ELF-1 (cell line): ENCODE results near the gene SLC27A1.
"Not testable (repeated sequence)": the region's sequence is repeated elsewhere in the genome, so short reads cannot be mapped to it uniquely, and the experiment has no call there.

Source experiments
- DNase-seq: peaks from one replicate; pipeline ENCODE4 v3.0.0-alpha.2; 2016; ENCODE audit warnings: low read depth, low spot score

SLC27A1 gene

GRCh38 chr19:17510220-17510993 is 40.1 kb downstream of the SLC27A1 start:
- no peak for DNase-seq

DNA sequence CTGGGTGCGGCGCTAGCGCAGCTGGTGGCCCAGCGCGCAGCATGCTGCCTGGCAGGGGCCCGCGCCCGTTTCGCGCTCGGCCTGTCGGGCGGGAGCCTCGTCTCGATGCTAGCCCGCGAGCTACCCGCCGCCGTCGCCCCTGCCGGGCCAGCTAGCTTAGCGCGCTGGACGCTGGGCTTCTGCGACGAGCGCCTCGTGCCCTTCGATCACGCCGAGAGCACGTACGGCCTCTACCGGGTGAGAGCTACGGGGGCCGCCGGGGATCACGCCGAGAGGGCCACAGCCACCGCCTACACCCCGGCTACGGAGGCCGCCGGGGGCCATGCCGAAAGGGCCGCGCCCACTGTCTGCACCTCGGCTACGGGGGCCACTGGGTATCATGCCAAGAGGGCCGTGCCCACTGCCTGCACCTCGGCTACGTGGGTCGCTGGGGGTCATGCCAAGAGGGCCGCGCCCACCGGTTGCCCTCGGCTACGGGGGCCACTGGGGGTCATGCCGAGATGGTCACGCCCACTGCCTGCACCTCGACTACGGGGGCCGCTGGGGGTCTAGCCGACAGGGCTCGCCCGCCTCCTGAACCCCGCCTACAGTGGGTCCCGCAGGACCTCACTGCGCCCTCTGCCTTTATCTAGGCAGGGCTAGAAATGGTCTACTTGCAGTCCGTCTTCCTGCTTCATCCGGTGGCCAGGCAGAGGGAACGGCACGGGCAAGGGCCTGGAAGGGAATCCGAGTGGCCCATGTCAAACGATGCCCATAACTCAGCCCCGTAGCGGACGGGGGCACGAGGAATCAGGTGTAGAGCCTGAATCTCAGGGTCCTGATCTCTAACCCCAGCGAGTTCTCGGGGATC is 41.6 kb downstream of the SLC27A1 start:
- peak; percentile 73 for DNase-seq

GRCh38 chr19:17512574-17512939 is 42.2 kb downstream of the SLC27A1 start:
- no peak for DNase-seq

- DNase-seq: no peak
Measured at GRCh38 chr19:17515408-17516149, 45.3 kb downstream of the SLC27A1 start.

DNA sequence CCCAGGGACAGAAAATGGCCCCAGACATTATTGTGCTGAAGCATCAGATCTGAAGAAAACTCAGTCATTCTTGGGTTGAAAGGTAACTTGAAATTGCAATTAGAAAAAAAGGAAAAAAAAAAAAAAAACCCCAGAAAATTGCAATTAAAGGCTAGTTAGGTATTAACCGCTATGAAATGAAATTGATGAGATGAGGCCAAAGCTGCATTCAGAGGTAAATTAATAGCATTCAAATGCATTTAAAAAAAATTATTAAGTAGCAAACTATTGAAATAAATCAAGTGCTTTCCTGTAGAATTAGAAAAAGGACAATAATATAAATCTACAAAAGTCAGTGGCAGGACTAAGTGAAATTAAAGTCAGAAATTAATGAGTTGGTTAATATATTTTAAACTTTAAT is 47.6 kb downstream of the SLC27A1 start:
- no peak for DNase-seq

GRCh38 chr19:17518654-17519053 is 48.3 kb downstream of the SLC27A1 start:
- not testable (repeated sequence) for DNase-seq

DNA sequence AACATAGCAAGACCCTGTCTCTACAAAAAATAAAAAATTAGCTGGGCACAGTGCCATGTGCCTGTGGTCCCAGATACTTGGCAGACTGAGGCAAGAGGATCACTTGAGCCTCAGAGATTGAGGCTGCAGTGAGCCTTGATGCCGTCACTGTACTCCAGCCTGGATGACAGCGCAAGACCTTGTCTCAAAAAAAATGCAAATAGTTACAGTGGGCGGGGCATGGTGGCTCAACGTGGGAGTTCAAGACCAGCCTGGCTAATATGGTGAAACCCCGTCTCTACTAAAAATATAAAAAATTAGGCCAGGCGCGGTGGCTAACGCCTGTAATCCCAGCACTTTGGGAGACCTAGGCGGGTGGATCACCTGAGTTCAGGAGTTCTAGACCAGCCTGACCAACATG is 49.6 kb downstream of the SLC27A1 start:
- no peak for DNase-seq

DNA sequence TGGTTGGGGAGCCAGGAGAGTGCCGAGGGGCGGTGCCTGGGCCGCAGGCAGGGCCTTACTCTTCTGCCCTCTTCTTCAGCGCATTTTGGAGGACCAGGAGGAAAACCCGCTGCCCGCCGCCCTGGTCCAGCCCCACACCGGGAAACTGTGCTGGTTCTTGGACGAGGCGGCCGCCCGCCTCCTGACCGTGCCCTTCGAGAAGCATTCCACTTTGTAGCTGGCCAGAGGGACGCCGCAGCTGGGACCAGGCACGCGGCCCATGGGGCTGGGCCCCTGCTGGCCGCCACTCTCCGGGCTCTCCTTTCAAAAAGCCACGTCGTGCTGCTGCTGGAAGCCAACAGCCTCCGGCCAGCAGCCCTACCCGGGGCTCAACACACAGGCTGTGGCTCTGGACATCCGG is 50.5 kb downstream of the SLC27A1 start:
- DNase-seq: peak; percentile 16

DNA sequence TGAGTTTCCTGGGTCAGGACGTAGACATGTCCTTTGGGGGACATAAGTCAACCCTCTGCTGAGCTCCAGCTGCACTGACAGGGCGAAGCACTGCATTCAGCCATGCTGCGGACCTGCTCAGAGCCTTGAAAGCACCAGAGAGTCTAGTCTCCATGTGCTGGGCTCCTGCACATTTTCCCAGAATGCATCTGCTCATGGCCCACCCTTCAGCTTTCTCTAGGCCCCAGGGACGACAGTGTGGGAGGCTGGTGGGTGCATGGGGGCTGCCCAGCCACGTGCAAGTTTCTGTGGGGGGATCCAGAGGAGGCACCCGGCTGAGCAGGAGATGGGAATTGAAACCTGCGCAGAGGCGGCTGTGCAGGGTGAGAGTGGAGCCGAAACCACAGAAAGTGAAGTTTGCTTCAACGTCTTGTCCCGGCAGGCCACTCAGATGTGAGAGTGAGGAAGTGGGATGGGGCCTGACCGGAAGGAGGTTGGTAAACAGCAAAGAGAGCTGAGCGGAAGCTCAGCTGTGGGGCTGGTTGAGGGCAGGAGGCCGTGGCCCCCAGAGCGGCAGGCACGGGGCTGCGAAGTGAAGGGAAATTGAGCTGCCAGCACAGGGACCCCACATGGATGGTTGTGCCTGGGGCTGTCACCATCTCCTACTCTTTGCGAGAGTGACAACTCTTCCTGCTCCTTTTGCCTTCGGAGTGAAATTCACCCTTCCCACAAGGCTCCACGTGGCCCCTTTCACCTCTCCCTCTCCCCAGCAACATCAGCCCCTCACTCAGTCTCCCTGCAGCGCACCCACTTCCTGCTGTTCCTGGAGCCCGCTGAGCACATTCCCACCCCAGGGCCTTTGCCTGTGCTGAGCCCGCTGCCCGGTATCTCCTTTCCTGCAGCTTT is 52.9 kb downstream of the SLC27A1 start:
- DNase-seq: no peak

DNA sequence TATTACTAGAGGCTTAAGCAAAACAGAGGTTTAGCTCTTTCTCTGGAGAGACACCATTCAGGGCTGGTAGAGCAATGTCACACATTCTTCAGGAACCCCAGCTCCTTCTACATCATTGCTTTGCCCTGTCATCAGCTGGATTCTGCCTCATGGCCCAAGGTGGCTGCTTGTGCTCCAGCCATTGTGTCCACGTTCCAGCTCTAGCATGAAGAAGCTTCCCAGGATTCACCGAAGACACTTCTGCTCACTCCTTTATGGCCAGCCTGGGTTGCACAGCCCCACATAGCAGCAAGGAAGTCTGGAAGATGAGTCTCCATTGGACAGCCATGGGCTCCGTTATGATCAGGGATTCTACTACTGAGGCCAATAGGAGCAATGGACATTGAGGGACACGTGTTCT is 54.3 kb downstream of the SLC27A1 start:
- no peak for DNase-seq

- no peak for DNase-seq
Measured at GRCh38 chr19:17525141-17525540, 54.8 kb downstream of the SLC27A1 start.

DNA sequence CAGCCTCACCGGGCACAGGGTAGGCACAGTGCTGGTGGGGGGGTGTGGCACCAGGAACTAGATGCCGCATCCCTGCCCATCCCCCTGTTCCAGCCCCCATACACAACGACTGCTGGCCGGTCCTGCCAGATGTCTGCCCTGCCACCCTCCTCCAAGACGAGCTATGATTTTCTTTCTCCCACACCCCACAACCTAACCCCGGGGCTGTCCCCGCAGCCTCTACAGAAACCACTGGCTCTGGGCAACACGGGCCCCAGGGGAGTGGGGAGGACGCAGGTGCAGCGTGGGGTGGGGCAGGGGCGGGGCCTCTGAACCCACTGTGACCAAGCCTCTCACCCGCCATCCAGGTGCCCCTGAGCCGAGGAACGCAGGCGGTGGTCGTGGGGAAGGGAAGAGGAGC is 56.6 kb downstream of the SLC27A1 start:
- no peak for DNase-seq

DNA sequence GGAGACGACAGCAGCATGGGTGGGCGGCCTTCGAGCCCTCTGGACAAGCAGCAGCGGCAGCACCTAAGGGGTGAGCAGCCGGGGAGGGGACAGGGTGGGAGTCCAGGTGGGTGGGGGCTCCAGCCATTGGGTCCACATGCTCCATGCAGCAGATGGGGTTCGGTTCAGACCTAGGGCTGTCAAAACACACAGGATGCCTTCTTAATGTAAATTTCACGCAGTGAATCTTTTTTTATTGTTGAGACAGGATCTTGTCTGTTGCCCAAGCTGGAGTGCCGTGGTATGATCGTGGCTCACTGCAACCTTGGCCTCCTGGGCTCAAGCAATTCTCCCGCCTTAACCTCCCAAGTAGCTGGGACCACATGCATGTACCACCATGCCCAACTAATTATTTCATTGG is 57.0 kb downstream of the SLC27A1 start:
- no peak for DNase-seq

DNA sequence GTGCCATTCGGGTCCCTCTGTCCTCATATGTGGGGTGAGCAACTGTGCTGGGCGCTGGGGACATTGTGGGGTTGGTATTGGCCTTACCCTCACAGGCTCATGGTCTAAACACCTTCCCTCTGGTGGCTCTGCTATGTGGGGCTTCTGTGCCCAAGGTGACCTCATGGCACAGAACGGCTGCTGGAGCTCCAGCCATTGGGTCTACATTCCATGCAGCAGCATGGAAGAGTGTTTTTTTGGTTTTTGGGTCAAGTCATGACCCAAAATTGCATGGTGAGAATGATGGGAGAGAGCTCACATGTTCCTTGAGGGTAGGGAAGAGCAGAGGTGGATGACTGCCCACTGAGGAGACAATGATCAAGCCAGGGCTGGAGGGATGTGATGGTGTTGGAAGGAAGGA is 58.3 kb downstream of the SLC27A1 start:
- no peak for DNase-seq

DNA sequence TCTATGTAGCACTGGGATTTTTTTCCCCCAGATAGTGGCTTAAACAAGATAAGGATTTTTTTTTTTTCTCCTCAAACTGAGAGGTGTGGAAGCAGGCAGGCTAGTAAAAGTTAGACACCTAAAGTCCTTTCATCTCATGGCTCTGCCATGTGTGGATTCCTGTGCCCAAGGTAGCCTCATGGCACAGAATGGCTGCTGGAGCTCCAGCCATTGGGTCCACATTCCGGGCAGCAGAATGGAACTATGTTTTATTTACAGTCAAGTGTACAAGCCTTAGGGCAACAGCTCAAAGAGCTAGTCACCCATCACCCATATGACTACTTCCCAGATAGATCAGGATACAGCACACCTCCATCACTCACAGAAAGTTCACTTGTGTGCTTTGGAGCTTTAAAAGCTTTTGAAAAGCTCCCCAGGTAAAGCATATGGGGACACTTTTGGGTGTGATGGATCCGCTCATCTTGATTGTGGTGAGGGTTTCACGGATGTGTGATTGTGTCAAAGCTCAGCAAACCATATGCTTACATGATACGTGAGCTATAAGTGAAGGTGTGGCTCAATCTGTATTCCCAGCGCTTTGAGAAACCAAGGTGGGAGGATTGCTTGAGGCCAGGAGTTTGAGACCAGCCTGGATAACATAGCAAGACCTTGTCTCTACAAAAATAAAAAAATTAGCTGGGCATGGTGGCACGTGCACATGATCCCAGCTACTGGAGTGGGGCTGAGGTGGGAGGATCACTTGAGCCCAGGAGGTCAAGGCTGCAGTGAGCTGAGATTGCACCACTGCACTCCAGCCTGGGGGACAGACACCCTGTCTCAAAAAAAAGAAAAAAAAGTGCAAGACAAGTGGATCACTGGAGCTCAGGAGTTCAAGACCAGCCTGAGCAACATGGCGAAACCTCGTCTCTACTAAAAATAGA is 59.2 kb downstream of the SLC27A1 start:
- DNase-seq: no peak

DNA sequence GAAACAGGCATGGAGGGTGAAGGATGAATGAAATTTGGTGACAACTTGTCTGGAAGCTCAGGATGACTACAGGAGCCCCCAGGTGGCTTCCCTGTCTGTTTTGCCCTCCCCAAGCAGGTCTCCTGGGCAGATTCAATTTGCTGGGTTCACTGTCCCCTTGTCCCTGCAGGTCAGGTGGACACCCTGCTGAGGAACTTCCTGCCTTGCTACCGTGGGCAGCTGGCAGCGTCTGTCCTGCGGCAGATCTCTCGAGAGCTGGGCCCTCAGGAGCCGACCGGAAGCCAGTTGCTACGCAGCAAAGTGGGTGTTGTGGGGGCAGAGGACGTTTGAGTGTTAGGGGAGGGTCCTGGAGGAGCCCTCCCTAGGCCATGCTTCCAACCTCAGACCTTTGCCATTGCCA is 60.3 kb downstream of the SLC27A1 start:
- DNase-seq: peak; percentile 54

DNA sequence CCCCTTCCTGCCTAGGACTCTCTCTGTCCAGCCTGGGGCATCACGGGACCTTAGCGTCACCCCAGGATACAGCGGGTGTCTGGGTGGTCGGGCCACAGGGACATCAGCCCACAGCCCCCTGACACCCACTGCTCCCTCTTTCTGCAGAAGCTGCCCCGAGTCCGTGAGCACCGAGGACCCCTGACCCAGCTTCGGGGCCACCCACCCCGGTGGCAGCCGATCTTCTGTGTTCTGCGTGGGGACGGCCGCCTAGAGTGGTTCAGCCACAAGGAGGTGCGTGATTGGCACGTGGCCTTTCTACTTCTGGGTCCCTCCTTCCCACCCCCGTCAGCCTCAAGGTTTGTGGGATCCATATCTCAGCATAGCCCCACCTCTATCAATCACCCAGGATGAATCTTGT is 61.8 kb downstream of the SLC27A1 start:
- DNase-seq: no peak

DNA sequence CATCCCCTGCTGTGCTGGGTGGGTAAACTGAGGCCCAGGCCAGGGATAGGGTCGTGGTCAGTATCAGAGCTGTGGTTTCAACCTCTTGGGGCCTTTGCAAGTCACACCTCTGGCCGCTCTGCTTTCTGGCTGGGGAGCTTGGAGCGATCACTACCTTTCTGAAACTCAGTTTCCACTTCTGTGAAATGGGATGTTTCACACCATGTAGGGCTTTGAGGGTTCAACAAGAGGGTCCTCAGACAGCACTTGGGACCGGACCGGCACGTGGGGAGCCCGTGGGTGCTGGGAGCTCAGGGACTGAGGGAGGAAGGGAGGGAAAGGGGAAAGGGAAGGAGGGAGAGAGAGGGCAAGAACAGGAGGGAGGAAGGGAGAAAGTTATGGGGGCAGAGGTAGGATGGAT is 62.2 kb downstream of the SLC27A1 start:
- DNase-seq: no peak

DNA sequence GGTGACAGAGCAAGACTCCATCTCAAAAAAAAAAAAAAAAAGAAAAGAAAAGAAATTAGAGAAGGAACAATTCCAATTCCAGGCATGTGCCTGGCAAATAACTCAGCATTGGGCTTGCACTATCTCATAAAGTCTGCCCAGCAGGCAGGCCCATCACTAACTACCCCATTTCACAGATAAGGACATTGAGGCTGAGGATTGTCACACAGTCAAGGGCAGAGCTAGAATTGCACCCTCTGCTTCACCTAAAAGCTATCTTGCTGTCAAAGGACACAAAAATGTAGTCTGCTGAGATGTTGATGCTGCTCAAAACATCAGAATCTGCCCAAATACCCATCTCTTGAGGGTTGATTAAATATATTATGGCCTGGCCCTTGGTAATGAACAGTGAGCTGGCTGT is 64.4 kb downstream of the SLC27A1 start:
- no peak for DNase-seq

DNA sequence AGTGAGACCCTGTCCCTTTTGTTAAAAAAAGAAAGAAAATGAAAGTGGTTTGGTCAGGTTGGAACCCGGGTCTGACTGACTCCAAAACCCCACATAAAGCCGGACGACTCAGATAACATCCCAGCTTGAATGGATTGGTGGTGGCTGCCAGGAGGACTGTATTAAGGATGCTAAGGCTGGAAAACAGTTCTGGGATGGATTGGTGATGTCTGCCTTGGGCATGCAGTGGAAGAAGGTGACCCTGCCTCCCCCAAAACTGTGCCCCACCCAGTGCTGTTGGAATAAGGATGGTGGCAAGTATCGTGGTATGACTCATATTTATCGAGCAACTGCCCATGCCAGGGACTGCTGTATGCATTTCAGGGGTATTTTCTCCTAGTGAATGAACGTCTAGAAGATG is 66.6 kb downstream of the SLC27A1 start:
- no peak for DNase-seq
